ENCODE measurements around the gene MBP. TPM values are rescaled to one million over a fixed set of nuclear protein-coding genes. Genes with fewer than 3 reads are reported as not detected.
A peak's percentile ranks its signal among the peaks of the same experiment; 100 is the strongest.

The MBP gene
- total RNA-seq, 2 experiments from 2014 or later = 35.9 to 36.6 TPM

GRCh38 chr18:77147418-77147852, 14.9 kb upstream of the MBP start:
- CTCF ChIA-PET = interaction anchor here (1.2 to 2.4 kb wide), 3 partner anchors 16 to 26 kb away, joined by 3 to 13 read pairs (median 3); partner anchors contain the start of gene MBP
- peak overlapping the region; percentile 84 for H3K27ac Mint-ChIP-seq

GRCh38 chr18:77146249-77147080, 13.9 kb upstream of the MBP start:
- DNase-seq = no peak
- CTCF ChIA-PET = interaction anchor here (1.0 to 2.4 kb wide), 5 partner anchors 15 to 92 kb away, joined by 3 to 13 read pairs (median 4); partner anchors contain the start of gene MBP
- Mint-ChIP-seq H3K4me3 (no peak overlapping the region), H3K9me3 (peaks cover 26% of the 10 kb centered on the region), H3K27me3 (ENCODE audit: low read depth) (no peaks in the 10 kb centered on the region), H3K4me1 (ENCODE audit: low read depth) (peaks cover 45% of the 10 kb centered on the region), H3K27ac (no peak overlapping the region), H3K36me3 (ENCODE audit: low read depth) (peaks cover 9% of the 10 kb centered on the region)
- intact Hi-C loops (cut with micrococcal nuclease) = loop anchor here (2.0 to 5.0 kb wide), 2 partner anchors 54 to 144 kb away; no protein-coding TSS in a partner anchor

More at GRCh38 chr18:77147418-77147852, 14.9 kb upstream of the MBP start:
- Mint-ChIP-seq H3K9me3 (peaks cover 19% of the 10 kb centered on the region), H3K27me3 (ENCODE audit: low read depth) (no peaks in the 10 kb centered on the region), H3K4me3 (peak overlapping the region; percentile 2), H3K36me3 (ENCODE audit: low read depth) (peaks cover 8% of the 10 kb centered on the region), H3K4me1 (ENCODE audit: low read depth) (peaks cover 40% of the 10 kb centered on the region)
- peak; percentile 52 for DNase-seq
- intact Hi-C loops (cut with micrococcal nuclease) = loop anchor here (2.0 to 5.0 kb wide), 2 partner anchors 53 to 145 kb away; no protein-coding TSS in a partner anchor

GRCh38 chr18:77145364-77145901, 12.8 kb upstream of the MBP start:
- Mint-ChIP-seq H3K27ac (no peak overlapping the region), H3K27me3 (ENCODE audit: low read depth) (no peaks in the 10 kb centered on the region), H3K9me3 (peaks cover 27% of the 10 kb centered on the region), H3K4me1 (ENCODE audit: low read depth) (peaks cover 45% of the 10 kb centered on the region), H3K36me3 (ENCODE audit: low read depth) (peaks cover 9% of the 10 kb centered on the region), H3K4me3 (no peak overlapping the region)
- no peak for DNase-seq
- intact Hi-C loops (cut with micrococcal nuclease) = loop anchor here (5.0 kb wide), 1 partner anchor 143 kb away; no protein-coding TSS in a partner anchor
- CTCF ChIA-PET = interaction anchor here (1.0 to 2.4 kb wide), 3 partner anchors 14 to 66 kb away, joined by 4 to 13 read pairs (median 6); partner anchors contain the start of gene MBP

GRCh38 chr18:77144451-77145118, 12.0 kb upstream of the MBP start:
- CTCF ChIA-PET = interaction anchor here (0.6 to 0.8 kb wide), 3 partner anchors 67 to 162 kb away, joined by 3 read pairs; no protein-coding TSS in a partner anchor
- intact Hi-C loops (cut with micrococcal nuclease) = loop anchor here (5.0 kb wide), 1 partner anchor 142 kb away; no protein-coding TSS in a partner anchor
- peaks cover 27% of the 10 kb centered on the region for H3K9me3 Mint-ChIP-seq
- no peak for DNase-seq
- H3K4me1 Mint-ChIP-seq (ENCODE audit: low read depth) = peaks cover 53% of the 10 kb centered on the region
- H3K36me3 Mint-ChIP-seq (ENCODE audit: low read depth) = peaks cover 9% of the 10 kb centered on the region
- no peak overlapping the region for H3K27ac Mint-ChIP-seq
- H3K27me3 Mint-ChIP-seq (ENCODE audit: low read depth) = no peaks in the 10 kb centered on the region
- H3K4me3 Mint-ChIP-seq = no peak overlapping the region

- intact Hi-C loops (cut with micrococcal nuclease) = no loop called here
- Mint-ChIP-seq H3K27me3 (ENCODE audit: low read depth) (no peaks in the 10 kb centered on the region), H3K27ac (no peak overlapping the region), H3K36me3 (ENCODE audit: low read depth) (peaks cover 9% of the 10 kb centered on the region), H3K9me3 (peaks cover 27% of the 10 kb centered on the region), H3K4me3 (no peak overlapping the region), H3K4me1 (ENCODE audit: low read depth) (peaks cover 54% of the 10 kb centered on the region)
- CTCF ChIA-PET = interaction anchor here (0.6 to 0.8 kb wide), 4 partner anchors 21 to 161 kb away, joined by 3 read pairs; no protein-coding TSS in a partner anchor
- DNase-seq = no peak
Observed at GRCh38 chr18:77144046-77144445, 11.5 kb upstream of the MBP start.

- intact Hi-C loops (cut with micrococcal nuclease) = no loop called here
- Mint-ChIP-seq H3K36me3 (ENCODE audit: low read depth) (peaks cover 9% of the 10 kb centered on the region), H3K4me3 (no peak overlapping the region), H3K9me3 (peaks cover 27% of the 10 kb centered on the region), H3K27ac (no peak overlapping the region), H3K27me3 (ENCODE audit: low read depth) (no peaks in the 10 kb centered on the region), H3K4me1 (ENCODE audit: low read depth) (peaks cover 49% of the 10 kb centered on the region)
- CTCF ChIA-PET = interaction anchor here (0.8 kb wide), 1 partner anchor 22 kb away, joined by 3 read pairs; no protein-coding TSS in a partner anchor
- peak; percentile 32 for DNase-seq
Observed at GRCh38 chr18:77143196-77143595, 10.6 kb upstream of the MBP start.

- H3K9me3 Mint-ChIP-seq = peaks cover 27% of the 10 kb centered on the region
- no peak overlapping the region for H3K4me3 Mint-ChIP-seq
- peaks cover 33% of the 10 kb centered on the region for H3K4me1 Mint-ChIP-seq (ENCODE audit: low read depth)
- no peaks in the 10 kb centered on the region for H3K27me3 Mint-ChIP-seq (ENCODE audit: low read depth)
- intact Hi-C loops (cut with micrococcal nuclease) = loop anchor here (2.0 kb wide), 1 partner anchor 67 kb away; no protein-coding TSS in a partner anchor
- H3K36me3 Mint-ChIP-seq (ENCODE audit: low read depth) = peaks cover 9% of the 10 kb centered on the region
- H3K27ac Mint-ChIP-seq = no peak overlapping the region
- CTCF ChIA-PET = interaction anchor here (0.6 to 2.2 kb wide), 8 partner anchors 10 to 166 kb away, joined by 3 to 6 read pairs (median 5); partner anchors contain the start of gene MBP
- DNase-seq = no peak
Observed at GRCh38 chr18:77141401-77142118, 9.0 kb upstream of the MBP start.

GRCh38 chr18:77140439-77141109, 8.0 kb upstream of the MBP start:
- no peak overlapping the region for H3K4me3 Mint-ChIP-seq
- H3K4me1 Mint-ChIP-seq (ENCODE audit: low read depth) = peaks cover 27% of the 10 kb centered on the region
- peak overlapping the region; percentile 75 for H3K27ac Mint-ChIP-seq
- peaks cover 9% of the 10 kb centered on the region for H3K36me3 Mint-ChIP-seq (ENCODE audit: low read depth)
- CTCF ChIA-PET = interaction anchor here (0.9 to 2.2 kb wide), 6 partner anchors 9 to 140 kb away, joined by 3 to 6 read pairs (median 4); partner anchors contain the start of gene MBP
- H3K9me3 Mint-ChIP-seq = peaks cover 27% of the 10 kb centered on the region
- DNase-seq = peak; percentile 84
- intact Hi-C loops (cut with micrococcal nuclease) = loop anchor here (2.0 kb wide), 1 partner anchor 68 kb away; no protein-coding TSS in a partner anchor
- no peaks in the 10 kb centered on the region for H3K27me3 Mint-ChIP-seq (ENCODE audit: low read depth)

GRCh38 chr18:77140030-77140429, 7.4 kb upstream of the MBP start:
- DNase-seq = no peak
- peaks cover 27% of the 10 kb centered on the region for H3K9me3 Mint-ChIP-seq
- peaks cover 9% of the 10 kb centered on the region for H3K36me3 Mint-ChIP-seq (ENCODE audit: low read depth)
- intact Hi-C loops (cut with micrococcal nuclease) = loop anchor here (2.0 kb wide), 1 partner anchor 69 kb away; no protein-coding TSS in a partner anchor
- H3K27ac Mint-ChIP-seq = peak overlapping the region; percentile 75
- no peak overlapping the region for H3K4me3 Mint-ChIP-seq
- no peaks in the 10 kb centered on the region for H3K27me3 Mint-ChIP-seq (ENCODE audit: low read depth)
- peaks cover 27% of the 10 kb centered on the region for H3K4me1 Mint-ChIP-seq (ENCODE audit: low read depth)
- CTCF ChIA-PET = interaction anchor here (1.0 to 2.2 kb wide), 5 partner anchors 8 to 71 kb away, joined by 3 to 6 read pairs (median 5); partner anchors contain the start of gene MBP

- intact Hi-C loops (cut with micrococcal nuclease) = loop anchor here (2.0 kb wide), 1 partner anchor 69 kb away; no protein-coding TSS in a partner anchor
- Mint-ChIP-seq H3K36me3 (ENCODE audit: low read depth) (peaks cover 9% of the 10 kb centered on the region), H3K4me3 (no peak overlapping the region), H3K27me3 (ENCODE audit: low read depth) (no peaks in the 10 kb centered on the region), H3K9me3 (peaks cover 27% of the 10 kb centered on the region), H3K27ac (no peak overlapping the region), H3K4me1 (ENCODE audit: low read depth) (peaks cover 31% of the 10 kb centered on the region)
- no peak for DNase-seq
- CTCF ChIA-PET = interaction anchor here (1.2 to 1.9 kb wide), 3 partner anchors 8 to 16 kb away, joined by 3 to 5 read pairs (median 5); partner anchors contain the start of gene MBP
Observed at GRCh38 chr18:77139619-77140018, 7.0 kb upstream of the MBP start.
